Measurements from ENCODE around the gene CMKLR1.

CMKLR1 gene

GRCh38 chr12:108313606-108314351 lies 25.3 kb downstream of the CMKLR1 start:
- no peak for DNase-seq

GRCh38 chr12:108313241-108313605 lies 25.9 kb downstream of the CMKLR1 start:
- no peak for DNase-seq

GRCh38 chr12:108312693-108313189 lies 26.4 kb downstream of the CMKLR1 start:
- DNase-seq = no peak

- no peak for DNase-seq
Observed at GRCh38 chr12:108312073-108312659, 26.9 kb downstream of the CMKLR1 start.

- no peak for DNase-seq
Observed at GRCh38 chr12:108311605-108312004, 27.5 kb downstream of the CMKLR1 start.

GRCh38 chr12:108310489-108310888 lies 28.6 kb downstream of the CMKLR1 start:
- DNase-seq = no peak

GRCh38 chr12:108309674-108310312 lies 29.3 kb downstream of the CMKLR1 start:
- DNase-seq = no peak

GRCh38 chr12:108308395-108309085 lies 30.6 kb downstream of the CMKLR1 start:
- DNase-seq = no peak

- DNase-seq = no peak
Observed at GRCh38 chr12:108307006-108307405, 32.1 kb downstream of the CMKLR1 start.

- DNase-seq = no peak
Observed at GRCh38 chr12:108306506-108306905, 32.6 kb downstream of the CMKLR1 start.

- no peak for DNase-seq
Observed at GRCh38 chr12:108305991-108306501, 33.1 kb downstream of the CMKLR1 start.

GRCh38 chr12:108305520-108305919 lies 33.6 kb downstream of the CMKLR1 start:
- DNase-seq = no peak

GRCh38 chr12:108304633-108305032 lies 34.5 kb downstream of the CMKLR1 start:
- no peak for DNase-seq

- no peak for DNase-seq
Observed at GRCh38 chr12:108303703-108304102, 35.4 kb downstream of the CMKLR1 start.

- no peak for DNase-seq
Observed at GRCh38 chr12:108302403-108303311, 36.5 kb downstream of the CMKLR1 start.

- no peak for DNase-seq
Observed at GRCh38 chr12:108302016-108302402, 37.1 kb downstream of the CMKLR1 start.

GRCh38 chr12:108301346-108301745 lies 37.8 kb downstream of the CMKLR1 start:
- no peak for DNase-seq

GRCh38 chr12:108299980-108300696 lies 39.0 kb downstream of the CMKLR1 start:
- DNase-seq = no peak

GRCh38 chr12:108299516-108299915 lies 39.6 kb downstream of the CMKLR1 start:
- no peak for DNase-seq

- no peak for DNase-seq
Observed at GRCh38 chr12:108298761-108299275, 40.3 kb downstream of the CMKLR1 start.

Data from stimulated activated CD4-positive, alpha-beta T cell treated with anti-CD3 and anti-CD28 coated beads, Interleukin-12 subunit alpha, Interleukin-12 subunit beta, amount 100 ng/mL, for 4 hours (primary cell).